GM21619 (cell line): Measurements from ENCODE around the gene EHMT1.

ENCODE experiments used
- ATAC-seq: cut with Tn5 transposase; IDR thresholded peaks from one replicate; pipeline ENCODE4 v1.9.1; 2021; ENCODE audit not compliant: unreplicated experiment

The EHMT1 gene

GRCh38 chr9:137734181-137734580, 115.4 kb downstream of the EHMT1 start:
- ATAC-seq = no peak

GRCh38 chr9:137738182-137738696, 119.4 kb downstream of the EHMT1 start:
- ATAC-seq = peak; percentile 92

GRCh38 chr9:137738703-137739102, 119.9 kb downstream of the EHMT1 start:
- ATAC-seq = no peak

- ATAC-seq = no peak
Measured at GRCh38 chr9:137739371-137740309, 120.8 kb downstream of the EHMT1 start.

GRCh38 chr9:137740312-137740711, 121.5 kb downstream of the EHMT1 start:
- no peak for ATAC-seq

GRCh38 chr9:137741330-137741729, 122.5 kb downstream of the EHMT1 start:
- no peak for ATAC-seq

GRCh38 chr9:137742698-137743097, 123.9 kb downstream of the EHMT1 start:
- ATAC-seq = no peak

- no peak for ATAC-seq
Measured at GRCh38 chr9:137743695-137744094, 124.9 kb downstream of the EHMT1 start.

GRCh38 chr9:137744632-137745183, 125.9 kb downstream of the EHMT1 start:
- ATAC-seq = peak; percentile 34

- ATAC-seq = peak; percentile 76
Measured at GRCh38 chr9:137745541-137745991, 126.8 kb downstream of the EHMT1 start.

- no peak for ATAC-seq
Measured at GRCh38 chr9:137748311-137748710, 129.5 kb downstream of the EHMT1 start.

- no peak for ATAC-seq
Measured at GRCh38 chr9:137748741-137749140, 129.9 kb downstream of the EHMT1 start.

GRCh38 chr9:137749511-137749910, 130.7 kb downstream of the EHMT1 start:
- ATAC-seq = no peak

GRCh38 chr9:137750007-137750406, 131.2 kb downstream of the EHMT1 start:
- ATAC-seq = no peak

GRCh38 chr9:137750566-137750965, 131.8 kb downstream of the EHMT1 start:
- no peak for ATAC-seq

- ATAC-seq = no peak
Measured at GRCh38 chr9:137751616-137752015, 132.8 kb downstream of the EHMT1 start.

GRCh38 chr9:137752426-137752825, 133.6 kb downstream of the EHMT1 start:
- ATAC-seq = no peak

- ATAC-seq = no peak
Measured at GRCh38 chr9:137753192-137753765, 134.5 kb downstream of the EHMT1 start.

- ATAC-seq = no peak
Measured at GRCh38 chr9:137755261-137755927, 136.6 kb downstream of the EHMT1 start.

- ATAC-seq = no peak
Measured at GRCh38 chr9:137756045-137756744, 137.4 kb downstream of the EHMT1 start.

- ATAC-seq = no peak
Measured at GRCh38 chr9:137757139-137757538, 138.3 kb downstream of the EHMT1 start.
